Panc1 (cell line): ENCODE measurements around the gene SLC25A38. TPM values are rescaled to one million over a fixed set of nuclear protein-coding genes. Genes with fewer than 3 reads are reported as not detected.

Source experiments
- ATAC-seq: fragments of 200-7000 bp; cut with Tn5 transposase; 2 replicates; pipeline ENCODE4 v1.9.1; 2020; ENCODE audit warnings: mild to moderate bottlenecking, moderate library complexity
- BruUV-seq: library from RNA; stranded (reverse); fragments of 400-500 nt; replicated peaks from 2 replicates; lab custom pipeline; 2021; lab: Mats Ljungman, UMichigan
- CTCF ChIA-PET: fragments of 300-600 bp; sonication (Branson Sonifier 250); formaldehyde crosslinking; loops from one replicate; lab custom pipeline; 2022; ENCODE audit warnings: antibody characterized with exemption; lab: Charles Lee
- POLR2A ChIA-PET: fragments of 300-600 bp; sonication (Branson Sonifier 250); formaldehyde crosslinking; loops from one replicate; lab custom pipeline; 2022; ENCODE audit warnings: antibody characterized with exemption; lab: Charles Lee
- DNase-seq: peaks from one replicate; pipeline ENCODE4 v3.0.0-alpha.2; 2010; ENCODE audit warnings: low read depth, low spot score
- H3K27ac ChIP-seq: 2 replicates; pipeline ENCODE4 v1.5.1; 2011; ENCODE audit warnings: mild to moderate bottlenecking, low read length, inconsistent platforms
- H3K27me3 ChIP-seq: fragments of 200-500 bp; sonication (Bioruptor generic); 2 replicates; pipeline ENCODE4 v1.6.0; 2014; ENCODE audit warnings: low read length, inconsistent platforms; ENCODE audit not compliant: control insufficient read depth, insufficient read depth
- H3K36me3 ChIP-seq: fragments of 200-500 bp; sonication (Bioruptor generic); 2 replicates; pipeline ENCODE4 v1.5.1; 2014; ENCODE audit warnings: inconsistent platforms, mild to moderate bottlenecking, low read length, moderate library complexity; ENCODE audit not compliant: control insufficient read depth, insufficient read depth
- H3K4me1 ChIP-seq: 2 replicates; pipeline ENCODE4 v1.5.1; 2011; ENCODE audit warnings: inconsistent platforms, mild to moderate bottlenecking, low read length, moderate library complexity; ENCODE audit not compliant: control insufficient read depth, insufficient read depth
- H3K4me3 ChIP-seq, 2 experiments: 2 replicates each; pipeline ENCODE4 v1.5.1; 2011 to 2012; ENCODE audit warnings: low read depth in 2 of 2, low read length in 2 of 2, mild to moderate bottlenecking in 2 of 2, inconsistent platforms in 1 of 2, moderate library complexity in 1 of 2
- H3K9me3 ChIP-seq: fragments of 200-500 bp; sonication (Bioruptor generic); 2 replicates; pipeline ENCODE4 v1.5.1; 2014; ENCODE audit warnings: low read depth, mild to moderate bottlenecking, inconsistent platforms, low read length, moderate library complexity; ENCODE audit not compliant: control insufficient read depth, insufficient read depth
- CTCF ChIP-seq: fragments of 450-650 bp; IDR thresholded peaks from 2 replicates; pipeline ENCODE4 v1.5.1; 2017; ENCODE audit warnings: mild to moderate bottlenecking
- POLR2AphosphoS5 ChIP-seq: IDR thresholded peaks from 2 replicates; pipeline ENCODE4 v1.6.1; 2012; ENCODE audit warnings: mild to moderate bottlenecking, low read depth, low read length, moderate library complexity
- REST ChIP-seq, 2 experiments: IDR thresholded peaks; 2 replicates each; pipeline ENCODE4 v1.6.1; 2011 to 2012; ENCODE audit warnings: low read depth in 2 of 2, control low read depth in 1 of 2, low read length in 1 of 2, mild to moderate bottlenecking in 1 of 2, moderate library complexity in 1 of 2; ENCODE audit not compliant: insufficient read depth in 1 of 2
- SIN3A ChIP-seq: IDR thresholded peaks from 2 replicates; pipeline ENCODE4 v1.6.1; 2012; ENCODE audit warnings: low read depth, mild to moderate bottlenecking, low read length, moderate library complexity, borderline replicate concordance; ENCODE audit not compliant: insufficient read depth
- TCF7L2 ChIP-seq: IDR thresholded peaks from 2 replicates; pipeline ENCODE4 v1.6.1; 2011; ENCODE audit warnings: mild to moderate bottlenecking, low read depth, low read length, inconsistent platforms
- in situ Hi-C: cut with HindIII; loops from 2 replicates; pipeline ENCODE4 v1.10.0; 2016; ENCODE audit warnings: low sequenced_read_pairs, low pct_unique_long_range_greater_than_20kb
- intact Hi-C: fragments of 100-400 bp; cut with micrococcal nuclease; formaldehyde crosslinking; loops from one replicate; pipeline ENCODE4 v1.10.0; 2022; ENCODE audit not compliant: unreplicated experiment
- total RNA-seq: library from RNA; stranded (reverse); gene quantifications from one replicate; pipeline ENCODE4 v1.2.1, GENCODE V29; 2021; ENCODE audit not compliant: unreplicated experiment

SLC25A38 gene
- total RNA-seq, 1 experiment from 2014 or later = 21.5 TPM

DNA sequence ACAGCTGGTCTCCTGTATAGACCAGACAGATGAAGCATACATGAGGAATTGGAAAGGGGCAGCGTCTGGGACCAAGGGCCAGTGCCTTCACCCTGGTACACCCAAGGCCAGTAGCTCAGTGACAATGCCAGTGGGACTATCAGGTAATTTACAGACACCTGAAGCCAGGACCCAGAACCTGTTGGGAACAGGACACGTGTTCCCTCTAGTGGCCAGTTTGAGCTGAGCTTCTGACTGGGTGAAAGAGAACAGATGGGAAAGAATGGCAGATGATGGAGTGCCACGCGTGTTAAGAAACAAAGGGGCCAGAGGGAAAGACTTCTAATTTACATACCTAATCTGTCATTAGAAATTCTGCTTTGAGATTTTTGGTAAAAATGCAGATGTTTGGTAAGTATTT lies 5.1 kb upstream of the SLC25A38 start:
- peak; percentile 88; the same call in 1 of the 2 replicates for ATAC-seq
- no peak for DNase-seq
- CTCF ChIA-PET = interaction anchor here (0.6 kb wide), 1 partner anchor 75 kb away, joined by 4 read pairs; no protein-coding TSS in a partner anchor
- in situ Hi-C loops (no loop called here), intact Hi-C loops (loop anchor here (10.0 kb wide), 2 partner anchors 83 to 183 kb away; partner anchors contain the start of gene XIRP1)
- H3K27me3 ChIP-seq = no peaks in the 10 kb centered on the region
- POLR2A ChIA-PET = no interaction called here
- peaks cover 6% of the 10 kb centered on the region; the same call in 1 of the 2 replicates for H3K4me1 ChIP-seq
- no peaks in the 10 kb centered on the region; the same call in 1 of the 2 replicates for H3K36me3 ChIP-seq
- no peaks in the 10 kb centered on the region for H3K9me3 ChIP-seq
- H3K27ac ChIP-seq = no peak overlapping the region
- BruUV-seq = no TSS peak
- no peak for TF ChIP-seq TCF7L2
- TF ChIP-seq CTCF = peak; percentile 80
- no peak overlapping the region for H3K4me3 ChIP-seq

- POLR2A ChIA-PET = no interaction called here
Measured at GRCh38 chr3:39378957-39379777, 4.0 kb upstream of the SLC25A38 start.

More at GRCh38 chr3:39378957-39379777, 4.0 kb upstream of the SLC25A38 start:
- DNase-seq = no peak
- Histone ChIP-seq H3K27ac (no peak overlapping the region), H3K4me1 (peaks cover 6% of the 10 kb centered on the region; the same call in 1 of the 2 replicates), H3K27me3 (no peaks in the 10 kb centered on the region), H3K4me3 (no peak overlapping the region), H3K9me3 (no peaks in the 10 kb centered on the region), H3K36me3 (no peaks in the 10 kb centered on the region; the same call in 1 of the 2 replicates)
- no peak for ATAC-seq
- intact Hi-C loops (loop anchor here (10.0 kb wide), 2 partner anchors 84 to 184 kb away; partner anchors contain the start of gene XIRP1), in situ Hi-C loops (no loop called here)
- BruUV-seq = no TSS peak
- no peak for TF ChIP-seq TCF7L2
- no peak for TF ChIP-seq REST (IDR thresholded peaks at IDR 0.05; ENCODE audit: insufficient read depth in 1 of 2, low read depth in 2 of 2, low read length in 1 of 2)
- TF ChIP-seq SIN3A = no peak
- TF ChIP-seq POLR2AphosphoS5 = no peak
- TF ChIP-seq CTCF = no peak
- CTCF ChIA-PET = no interaction called here
